GM19372 (cell line): ENCODE data around the gene SYNJ2.

Source experiments
- ATAC-seq: cut with Tn5 transposase; IDR thresholded peaks from one replicate; pipeline ENCODE4 v1.9.1; 2021; ENCODE audit warnings: mild to moderate bottlenecking, low read depth, moderate library complexity; ENCODE audit not compliant: unreplicated experiment

Gene SYNJ2

GRCh38 chr6:158050955-158051354, 69.3 kb downstream of the SYNJ2 start:
- ATAC-seq, result no peak

GRCh38 chr6:158051968-158052367, 70.3 kb downstream of the SYNJ2 start:
- ATAC-seq, result no peak

GRCh38 chr6:158053377-158054313, 72.0 kb downstream of the SYNJ2 start:
- ATAC-seq, result no peak

GRCh38 chr6:158056355-158056754, 74.7 kb downstream of the SYNJ2 start:
- no peak for ATAC-seq

- no peak for ATAC-seq
Measured at GRCh38 chr6:158056804-158057203, 75.1 kb downstream of the SYNJ2 start.

GRCh38 chr6:158057213-158057987, 75.7 kb downstream of the SYNJ2 start:
- no peak for ATAC-seq

GRCh38 chr6:158058171-158058651, 76.5 kb downstream of the SYNJ2 start:
- no peak for ATAC-seq

- ATAC-seq, result no peak
Measured at GRCh38 chr6:158059108-158059507, 77.4 kb downstream of the SYNJ2 start.

- ATAC-seq, result no peak
Measured at GRCh38 chr6:158060455-158061360, 79.0 kb downstream of the SYNJ2 start.

GRCh38 chr6:158061361-158061708, 79.7 kb downstream of the SYNJ2 start:
- no peak for ATAC-seq

- no peak for ATAC-seq
Measured at GRCh38 chr6:158061709-158062461, 80.2 kb downstream of the SYNJ2 start.

GRCh38 chr6:158063736-158064135, 82.1 kb downstream of the SYNJ2 start:
- no peak for ATAC-seq

- ATAC-seq, result no peak
Measured at GRCh38 chr6:158064725-158065251, 83.1 kb downstream of the SYNJ2 start.

- no peak for ATAC-seq
Measured at GRCh38 chr6:158066136-158066781, 84.6 kb downstream of the SYNJ2 start.

- ATAC-seq, result no peak
Measured at GRCh38 chr6:158067436-158068015, 85.9 kb downstream of the SYNJ2 start.

GRCh38 chr6:158068156-158068892, 86.7 kb downstream of the SYNJ2 start:
- ATAC-seq, result no peak

GRCh38 chr6:158068893-158069799, 87.5 kb downstream of the SYNJ2 start:
- ATAC-seq, result no peak
